Peyer's patch (tissue), 4 donors: ENCODE measurements around the gene PTPRA.

Experiments used
- POLR2A ChIP-seq, 2 donors: fragments of 450-650 bp; IDR thresholded peaks; one replicate each; pipeline ENCODE4 v1.5.1; 2017; ENCODE audit warnings: antibody characterized with exemption in 2 of 2, mild to moderate bottlenecking in 2 of 2, moderate library complexity in 2 of 2
- TF ChIP-seq, protein P1 (sequence below), 6 experiments: fragments of 450-650 bp in 4 of 6; fragments of 200-600 bp in 2 of 6; sonication (generic) in 1 of 6; IDR thresholded peaks; one replicate each; pipeline ENCODE4 v1.5.1; 2017 to 2019; ENCODE audit warnings: antibody characterized with exemption in 6 of 6, mild to moderate bottlenecking in 3 of 6, moderate library complexity in 1 of 6

DNA sequence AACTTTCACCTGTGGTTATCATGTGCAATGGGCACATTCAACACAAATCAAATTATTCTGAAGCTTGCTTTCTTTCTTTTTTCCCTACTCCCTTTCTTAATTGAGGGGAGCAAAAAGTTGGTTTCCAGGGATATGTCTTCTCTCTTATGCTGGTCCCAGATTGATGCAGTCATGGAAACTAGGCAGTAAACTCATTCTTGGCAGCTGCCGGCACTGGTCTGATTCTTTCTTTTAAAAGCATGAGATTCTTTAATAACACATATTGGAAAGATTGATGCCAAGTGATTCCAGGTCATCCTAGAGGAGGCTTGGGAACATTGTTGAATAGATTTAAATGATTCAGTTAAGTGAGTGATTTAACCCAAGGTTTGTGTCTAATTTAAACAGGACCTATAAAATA is 29.0 kb downstream of the PTPRA start:
- TF ChIP-seq, protein P1, sequence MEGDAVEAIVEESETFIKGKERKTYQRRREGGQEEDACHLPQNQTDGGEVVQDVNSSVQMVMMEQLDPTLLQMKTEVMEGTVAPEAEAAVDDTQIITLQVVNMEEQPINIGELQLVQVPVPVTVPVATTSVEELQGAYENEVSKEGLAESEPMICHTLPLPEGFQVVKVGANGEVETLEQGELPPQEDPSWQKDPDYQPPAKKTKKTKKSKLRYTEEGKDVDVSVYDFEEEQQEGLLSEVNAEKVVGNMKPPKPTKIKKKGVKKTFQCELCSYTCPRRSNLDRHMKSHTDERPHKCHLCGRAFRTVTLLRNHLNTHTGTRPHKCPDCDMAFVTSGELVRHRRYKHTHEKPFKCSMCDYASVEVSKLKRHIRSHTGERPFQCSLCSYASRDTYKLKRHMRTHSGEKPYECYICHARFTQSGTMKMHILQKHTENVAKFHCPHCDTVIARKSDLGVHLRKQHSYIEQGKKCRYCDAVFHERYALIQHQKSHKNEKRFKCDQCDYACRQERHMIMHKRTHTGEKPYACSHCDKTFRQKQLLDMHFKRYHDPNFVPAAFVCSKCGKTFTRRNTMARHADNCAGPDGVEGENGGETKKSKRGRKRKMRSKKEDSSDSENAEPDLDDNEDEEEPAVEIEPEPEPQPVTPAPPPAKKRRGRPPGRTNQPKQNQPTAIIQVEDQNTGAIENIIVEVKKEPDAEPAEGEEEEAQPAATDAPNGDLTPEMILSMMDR (IDR thresholded peaks at IDR 0.05) = no peak
- no peak for TF ChIP-seq POLR2A (IDR thresholded peaks at IDR 0.05)
